GM12878 (cell line): ENCODE results near the gene TCP11. TPM values are rescaled to one million over a fixed set of nuclear protein-coding genes. Genes with fewer than 3 reads are reported as not detected.

Experiments
- ATAC-seq: fragments of 200-7000 bp; cut with Tn5 transposase; 3 replicates; pipeline ENCODE4 v1.9.1; 2020; ENCODE audit warnings: mild to moderate bottlenecking, moderate library complexity
- BruUV-seq: library from RNA; stranded (reverse); fragments of 400-500 nt; replicated peaks from 2 replicates; lab custom pipeline; 2021; lab: Mats Ljungman, UMichigan
- CTCF ChIA-PET: fragments of 300-600 bp; sonication (Branson Sonifier 250); formaldehyde crosslinking; extraction: SDS; loops from one replicate; lab custom pipeline; 2021; ENCODE audit warnings: inconsistent platforms; lab: Yijun Ruan, JAX
- POLR2A ChIA-PET: fragments of 350-600 bp; formaldehyde crosslinking; extraction: SDS; loops from one replicate; lab custom pipeline; 2021; ENCODE audit warnings: inconsistent platforms; lab: Charles Lee
- RAD21 ChIA-PET: fragments of 300-600 bp; sonication (Branson Sonifier 250); formaldehyde crosslinking; loops from one replicate; lab custom pipeline; 2023; ENCODE audit warnings: antibody characterized with exemption; ENCODE audit not compliant: unreplicated experiment; lab: Charles Lee
- SMC1A ChIA-PET: fragments of 300-600 bp; sonication (Branson Sonifier 250); formaldehyde crosslinking; loops from one replicate; lab custom pipeline; 2023; ENCODE audit not compliant: unreplicated experiment, uncharacterized antibody; lab: Charles Lee
- DNase-seq: peaks from one replicate; pipeline ENCODE4 v3.0.0-alpha.2; 2011; ENCODE audit warnings: low read depth, low spot score
- FAIRE-seq: peaks from 3 replicates; lab custom pipeline; 2011; peaks lifted over from hg19 to GRCh38; lab: Jason Lieb, UNC
- H2AFZ ChIP-seq: 2 replicates; pipeline ENCODE4 v1.6.0; 2011; ENCODE audit warnings: low read depth, low read length, control low read depth; ENCODE audit not compliant: control insufficient read depth
- H3K27ac ChIP-seq: 2 replicates; pipeline ENCODE4 v1.5.1; 2011; ENCODE audit warnings: control low read depth; ENCODE audit not compliant: control insufficient read depth, insufficient read depth
- H3K27me3 ChIP-seq, 2 experiments: replicated peaks in 1 of 2; 2 replicates each; pipeline versions ENCODE4 v1.6.0 to v1.6.1; 2011; ENCODE audit warnings: low read length in 1 of 2; ENCODE audit not compliant: control insufficient read depth in 2 of 2, insufficient read depth in 2 of 2
- H3K36me3 ChIP-seq, 2 experiments: 2 replicates each; pipeline ENCODE4 v1.5.1; 2011; ENCODE audit warnings: low read length in 1 of 2; ENCODE audit not compliant: control insufficient read depth in 2 of 2, insufficient read depth in 2 of 2
- H3K4me1 ChIP-seq: 2 replicates; pipeline ENCODE4 v1.6.1; 2011; ENCODE audit warnings: mild to moderate bottlenecking, low read length, moderate library complexity, mixed read lengths; ENCODE audit not compliant: control insufficient read depth, insufficient read depth
- H3K4me2 ChIP-seq: 2 replicates; pipeline ENCODE4 v1.6.0; 2011; ENCODE audit warnings: control low read depth; ENCODE audit not compliant: control insufficient read depth, insufficient read depth
- H3K4me3 ChIP-seq: fragments of 200-600 bp; sonication (generic); 2 replicates; pipeline ENCODE4 v1.5.1; 2016
- H3K79me2 ChIP-seq: 2 replicates; pipeline ENCODE4 v1.6.0; 2011; ENCODE audit warnings: low read length; ENCODE audit not compliant: control insufficient read depth, insufficient read depth
- H3K9ac ChIP-seq: 2 replicates; pipeline ENCODE4 v1.8.0; 2011; ENCODE audit warnings: low read length, control low read depth, mixed read lengths; ENCODE audit not compliant: control insufficient read depth, insufficient read depth
- H3K9me3 ChIP-seq: replicated peaks from 3 replicates; pipeline ENCODE4 v1.5.1; 2011; ENCODE audit warnings: mild to moderate bottlenecking, low read length; ENCODE audit not compliant: control insufficient read depth, insufficient read depth
- H4K20me1 ChIP-seq: 2 replicates; pipeline ENCODE4 v1.6.0; 2011; ENCODE audit not compliant: control insufficient read depth, insufficient read depth
- BACH1 ChIP-seq: fragments of 450-650 bp; IDR thresholded peaks from 2 replicates; pipeline ENCODE4 v1.6.1; 2017; ENCODE audit warnings: mild to moderate bottlenecking, borderline replicate concordance
- CREB1 ChIP-seq: IDR thresholded peaks from 2 replicates; pipeline ENCODE4 v1.6.1; 2012; ENCODE audit warnings: low read depth, mild to moderate bottlenecking, inconsistent platforms
- ETV6 ChIP-seq, 2 experiments: fragments of 450-650 bp in 1 of 2; IDR thresholded peaks in 1 of 2; conservative IDR thresholded peaks in 1 of 2; 2 replicates each; pipeline ENCODE4 v1.6.1; 2014; ENCODE audit warnings: antibody characterized with exemption in 1 of 2, borderline replicate concordance in 1 of 2, low read depth in 1 of 2, mild to moderate bottlenecking in 1 of 2, moderate library complexity in 1 of 2
- GATAD2B ChIP-seq: fragments of 450-650 bp; conservative IDR thresholded peaks from 2 replicates; pipeline ENCODE4 v1.6.1; 2017; ENCODE audit warnings: low read depth, mild to moderate bottlenecking, moderate library complexity
- KDM1A ChIP-seq: fragments of 200-600 bp; sonication (generic); IDR thresholded peaks from 2 replicates; pipeline ENCODE4 v1.6.1; 2016; ENCODE audit warnings: borderline replicate concordance
- NFXL1 ChIP-seq: fragments of 450-650 bp; IDR thresholded peaks from 2 replicates; pipeline ENCODE4 v1.6.1; 2017; ENCODE audit warnings: antibody characterized with exemption, mild to moderate bottlenecking, borderline replicate concordance
- NR2C1 ChIP-seq: fragments of 450-650 bp; IDR thresholded peaks from 2 replicates; pipeline ENCODE4 v1.6.1; 2017; ENCODE audit warnings: antibody characterized with exemption, mild to moderate bottlenecking, moderate library complexity
- RAD21 ChIP-seq: IDR thresholded peaks from 2 replicates; pipeline ENCODE4 v1.6.1; 2011; ENCODE audit warnings: mild to moderate bottlenecking, low read depth, low read length, moderate library complexity; ENCODE audit not compliant: insufficient read depth
- SREBF2 ChIP-seq: IDR thresholded peaks from 2 replicates; pipeline ENCODE4 v1.6.1; 2012; ENCODE audit warnings: mild to moderate bottlenecking, low read length
- ZNF207 ChIP-seq: fragments of 450-650 bp; IDR thresholded peaks from 2 replicates; pipeline ENCODE4 v1.6.1; 2014; ENCODE audit warnings: antibody characterized with exemption, mild to moderate bottlenecking, borderline replicate concordance
- ZNF622 ChIP-seq: fragments of 450-650 bp; IDR thresholded peaks from 2 replicates; pipeline ENCODE4 v1.6.1; 2017; ENCODE audit warnings: mild to moderate bottlenecking, inconsistent platforms
- WGBS: methylation state at CpG from one replicate; pipeline ENCODE4 v1.1.6; 2016; ENCODE audit warnings: low lambda C conversion rate; ENCODE audit not compliant: insufficient replicate concordance, insufficient coverage; ENCODE audit errors: missing lambda C conversion rate; 5-methylcytosine and 5-hydroxymethylcytosine counted together
- in situ Hi-C: fragments of 300-500 bp; cut with MboI; formaldehyde crosslinking; loops from 9 replicates; pipeline ENCODE4 v1.14.3; 2018; ENCODE audit warnings: mixed read lengths
- intact Hi-C: fragments of 100-400 bp; cut with micrococcal nuclease; formaldehyde crosslinking; loops from one replicate; pipeline ENCODE4 v1.14.2; 2022; ENCODE audit not compliant: unreplicated experiment
- polyA plus RNA-seq, 11 experiments: library from polyadenylated mRNA; depleted of rRNA in 4 of 11; unstranded in 6 of 11; stranded (reverse) in 5 of 11; fragments of >200 nt; fragmentation: Nextera tagmentation in 4 of 11; fragmentation: Illumina TruSeq in 1 of 11; extraction: Ambion mirVana in 4 of 11; extraction: Trizol in 1 of 11; gene quantifications; 1 replicate in 1 of 11; 2 replicates in 10 of 11; pipeline versions ENCODE4 v1.2.1 to v1.2.3, GENCODE V29; 2011 to 2016; ENCODE audit warnings: inconsistent platforms in 2 of 11, missing spikeins in 2 of 11, low read depth in 1 of 11
- total RNA-seq, 4 experiments: library from RNA; depleted of rRNA in 3 of 4; stranded (reverse); fragments of >200 nt in 3 of 4; fragmentation: Illumina TruSeq in 1 of 4; extraction: Trizol in 1 of 4; gene quantifications; 2 replicates each; pipeline versions ENCODE4 v1.2.1 to v1.2.3, GENCODE V29; 2013 to 2021
- TF ChIP-seq, protein P1 (sequence below): IDR thresholded peaks from 2 replicates; pipeline ENCODE4 v1.6.1; 2011; ENCODE audit warnings: borderline replicate concordance, low read depth, mild to moderate bottlenecking, moderate library complexity, low read length; ENCODE audit not compliant: insufficient read depth, poor library complexity, severe bottlenecking
- TF ChIP-seq, protein P2 (sequence below): fragments of 450-650 bp; IDR thresholded peaks from 2 replicates; pipeline ENCODE4 v1.6.1; 2017; ENCODE audit warnings: antibody characterized with exemption, mild to moderate bottlenecking, moderate library complexity
- TF ChIP-seq, protein P3 (sequence below): IDR thresholded peaks from 2 replicates; pipeline ENCODE4 v1.6.1; 2012; ENCODE audit warnings: mild to moderate bottlenecking, low read depth, low read length

Gene TCP11
- total and polyA plus RNA-seq, 10 of the 15 experiments (the other 5 are each of a cell fraction or from before 2014, with no cell fraction given): not detected

DNA sequence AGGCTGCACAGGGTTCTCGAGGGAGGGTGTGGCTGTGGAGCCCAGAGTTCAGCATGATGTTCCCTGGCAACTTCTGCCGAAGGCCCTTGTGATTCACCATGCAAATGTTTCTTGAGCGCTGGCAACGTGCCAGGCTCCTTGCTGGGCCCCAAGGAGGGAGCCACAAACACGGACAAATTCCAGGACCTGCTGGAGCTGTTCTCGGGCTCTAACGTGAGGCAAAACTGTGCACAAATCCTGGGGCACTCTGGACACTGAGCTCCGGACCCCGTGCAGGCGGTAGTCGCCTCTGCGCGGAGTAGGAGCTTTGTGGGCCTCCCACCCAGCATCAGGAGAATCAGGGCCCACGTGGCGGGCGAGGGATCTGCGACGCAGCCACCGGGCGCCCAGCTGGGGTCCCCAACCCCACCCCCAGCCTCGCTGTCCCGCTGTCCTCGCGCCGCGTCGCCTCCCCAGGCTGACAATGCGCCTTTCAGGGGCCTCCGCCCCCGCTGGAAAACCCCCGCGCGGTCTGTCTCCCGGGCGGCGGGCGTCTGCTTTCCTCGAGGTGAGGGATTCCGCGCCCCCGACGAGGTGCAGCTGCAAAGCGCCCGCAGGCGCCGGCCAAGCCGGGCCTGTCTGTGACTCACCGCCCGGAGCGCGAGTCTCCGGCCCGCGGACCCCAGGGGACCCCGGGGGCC is 40.9 kb upstream of the TCP11 start (continued):
- TF ChIP-seq, protein P1, sequence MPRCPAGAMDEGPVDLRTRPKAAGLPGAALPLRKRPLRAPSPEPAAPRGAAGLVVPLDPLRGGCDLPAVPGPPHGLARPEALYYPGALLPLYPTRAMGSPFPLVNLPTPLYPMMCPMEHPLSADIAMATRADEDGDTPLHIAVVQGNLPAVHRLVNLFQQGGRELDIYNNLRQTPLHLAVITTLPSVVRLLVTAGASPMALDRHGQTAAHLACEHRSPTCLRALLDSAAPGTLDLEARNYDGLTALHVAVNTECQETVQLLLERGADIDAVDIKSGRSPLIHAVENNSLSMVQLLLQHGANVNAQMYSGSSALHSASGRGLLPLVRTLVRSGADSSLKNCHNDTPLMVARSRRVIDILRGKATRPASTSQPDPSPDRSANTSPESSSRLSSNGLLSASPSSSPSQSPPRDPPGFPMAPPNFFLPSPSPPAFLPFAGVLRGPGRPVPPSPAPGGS: no peak
- no peak for TF ChIP-seq CREB1

DNA sequence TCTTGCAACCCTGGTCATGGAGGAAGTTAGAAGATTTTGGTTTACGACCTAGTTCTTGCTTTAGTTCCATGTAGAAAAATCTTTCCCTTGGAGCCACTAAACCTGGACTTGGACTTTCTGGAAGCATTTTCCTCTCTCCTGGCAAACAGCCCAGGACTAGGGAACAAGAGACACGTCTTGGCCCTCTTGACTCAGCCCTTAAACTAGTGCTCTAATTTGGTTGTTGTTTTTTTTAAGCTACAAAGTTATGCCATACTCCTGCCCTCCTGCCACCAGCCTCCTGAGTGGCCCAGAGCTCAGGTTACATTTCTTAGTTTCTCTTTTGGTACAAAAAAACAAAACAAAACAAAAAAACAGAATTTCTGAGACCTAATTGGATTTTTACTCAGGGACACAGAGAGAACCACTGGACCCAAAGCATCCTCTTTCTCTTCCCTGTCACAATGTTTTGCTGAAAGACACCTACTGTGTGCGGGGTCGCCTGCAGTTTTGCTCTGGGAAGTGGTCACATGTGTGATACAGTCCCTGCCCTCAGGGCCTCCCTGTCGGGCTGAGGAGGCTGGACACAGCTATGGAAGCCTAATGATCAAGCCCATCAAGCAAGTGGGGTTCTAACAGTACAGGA is 40.3 kb upstream of the TCP11 start:
- FAIRE-seq: no peak
- in situ Hi-C loops: no loop called here
- DNase-seq: no peak
- H4K20me1 ChIP-seq: no peaks in the 10 kb centered on the region
- no peaks in the 10 kb centered on the region for H3K79me2 ChIP-seq
- peaks cover 14% of the 10 kb centered on the region for H3K4me1 ChIP-seq
- intact Hi-C loops: no loop called here
- H3K9ac ChIP-seq: no peak overlapping the region
- RAD21 ChIA-PET: no interaction called here
- POLR2A ChIA-PET: no interaction called here
- H3K4me2 ChIP-seq: no peak overlapping the region
- H3K4me3 ChIP-seq: no peak overlapping the region
- H3K27ac ChIP-seq: no peak overlapping the region
- ATAC-seq: no peak
- H3K9me3 ChIP-seq: no peaks in the 10 kb centered on the region
- no peak overlapping the region for H2AFZ ChIP-seq
- CTCF ChIA-PET: interaction anchor here (1.2 to 3.0 kb wide), 2 partner anchors 24 to 42 kb away, joined by 3 to 12 read pairs; no protein-coding TSS in a partner anchor
- H3K36me3 ChIP-seq: no peaks in the 10 kb centered on the region
- SMC1A ChIA-PET: no interaction called here
- H3K27me3 ChIP-seq: no peaks in the 10 kb centered on the region
- BruUV-seq: no TSS peak
- 62% methylated on average over 5 of the region's 5 CpGs for WGBS
- TF ChIP-seq KDM1A (no peak), NR2C1 (no peak), SREBF2 (no peak), ZNF207 (no peak), NFXL1 (no peak), ZNF622 (no peak), RAD21 (no peak), BACH1 (no peak), ETV6 (conservative IDR thresholded peaks at IDR 0.05 in 1 of 2, IDR thresholded peaks at IDR 0.05 in 1 of 2; ENCODE audit: borderline replicate concordance in 1 of 2, low read depth in 1 of 2) (no peak), GATAD2B (no peak)
- TF ChIP-seq, protein P2, sequence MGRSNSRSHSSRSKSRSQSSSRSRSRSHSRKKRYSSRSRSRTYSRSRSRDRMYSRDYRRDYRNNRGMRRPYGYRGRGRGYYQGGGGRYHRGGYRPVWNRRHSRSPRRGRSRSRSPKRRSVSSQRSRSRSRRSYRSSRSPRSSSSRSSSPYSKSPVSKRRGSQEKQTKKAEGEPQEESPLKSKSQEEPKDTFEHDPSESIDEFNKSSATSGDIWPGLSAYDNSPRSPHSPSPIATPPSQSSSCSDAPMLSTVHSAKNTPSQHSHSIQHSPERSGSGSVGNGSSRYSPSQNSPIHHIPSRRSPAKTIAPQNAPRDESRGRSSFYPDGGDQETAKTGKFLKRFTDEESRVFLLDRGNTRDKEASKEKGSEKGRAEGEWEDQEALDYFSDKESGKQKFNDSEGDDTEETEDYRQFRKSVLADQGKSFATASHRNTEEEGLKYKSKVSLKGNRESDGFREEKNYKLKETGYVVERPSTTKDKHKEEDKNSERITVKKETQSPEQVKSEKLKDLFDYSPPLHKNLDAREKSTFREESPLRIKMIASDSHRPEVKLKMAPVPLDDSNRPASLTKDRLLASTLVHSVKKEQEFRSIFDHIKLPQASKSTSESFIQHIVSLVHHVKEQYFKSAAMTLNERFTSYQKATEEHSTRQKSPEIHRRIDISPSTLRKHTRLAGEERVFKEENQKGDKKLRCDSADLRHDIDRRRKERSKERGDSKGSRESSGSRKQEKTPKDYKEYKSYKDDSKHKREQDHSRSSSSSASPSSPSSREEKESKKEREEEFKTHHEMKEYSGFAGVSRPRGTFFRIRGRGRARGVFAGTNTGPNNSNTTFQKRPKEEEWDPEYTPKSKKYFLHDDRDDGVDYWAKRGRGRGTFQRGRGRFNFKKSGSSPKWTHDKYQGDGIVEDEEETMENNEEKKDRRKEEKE: no peak
- TF ChIP-seq, protein P3, sequence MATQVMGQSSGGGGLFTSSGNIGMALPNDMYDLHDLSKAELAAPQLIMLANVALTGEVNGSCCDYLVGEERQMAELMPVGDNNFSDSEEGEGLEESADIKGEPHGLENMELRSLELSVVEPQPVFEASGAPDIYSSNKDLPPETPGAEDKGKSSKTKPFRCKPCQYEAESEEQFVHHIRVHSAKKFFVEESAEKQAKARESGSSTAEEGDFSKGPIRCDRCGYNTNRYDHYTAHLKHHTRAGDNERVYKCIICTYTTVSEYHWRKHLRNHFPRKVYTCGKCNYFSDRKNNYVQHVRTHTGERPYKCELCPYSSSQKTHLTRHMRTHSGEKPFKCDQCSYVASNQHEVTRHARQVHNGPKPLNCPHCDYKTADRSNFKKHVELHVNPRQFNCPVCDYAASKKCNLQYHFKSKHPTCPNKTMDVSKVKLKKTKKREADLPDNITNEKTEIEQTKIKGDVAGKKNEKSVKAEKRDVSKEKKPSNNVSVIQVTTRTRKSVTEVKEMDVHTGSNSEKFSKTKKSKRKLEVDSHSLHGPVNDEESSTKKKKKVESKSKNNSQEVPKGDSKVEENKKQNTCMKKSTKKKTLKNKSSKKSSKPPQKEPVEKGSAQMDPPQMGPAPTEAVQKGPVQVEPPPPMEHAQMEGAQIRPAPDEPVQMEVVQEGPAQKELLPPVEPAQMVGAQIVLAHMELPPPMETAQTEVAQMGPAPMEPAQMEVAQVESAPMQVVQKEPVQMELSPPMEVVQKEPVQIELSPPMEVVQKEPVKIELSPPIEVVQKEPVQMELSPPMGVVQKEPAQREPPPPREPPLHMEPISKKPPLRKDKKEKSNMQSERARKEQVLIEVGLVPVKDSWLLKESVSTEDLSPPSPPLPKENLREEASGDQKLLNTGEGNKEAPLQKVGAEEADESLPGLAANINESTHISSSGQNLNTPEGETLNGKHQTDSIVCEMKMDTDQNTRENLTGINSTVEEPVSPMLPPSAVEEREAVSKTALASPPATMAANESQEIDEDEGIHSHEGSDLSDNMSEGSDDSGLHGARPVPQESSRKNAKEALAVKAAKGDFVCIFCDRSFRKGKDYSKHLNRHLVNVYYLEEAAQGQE: no peak
